Measurements from ENCODE around the gene CYBRD1. TPM values are rescaled to one million over a fixed set of nuclear protein-coding genes. Genes with fewer than 3 reads are reported as not detected.
"Not testable (repeated sequence)": the region's sequence is repeated elsewhere in the genome, so short reads cannot be mapped to it uniquely, and the experiment has no call there.

CYBRD1 gene
- total RNA-seq, 2 experiments from 2014 or later = 0.31 to 0.45 TPM

DNA sequence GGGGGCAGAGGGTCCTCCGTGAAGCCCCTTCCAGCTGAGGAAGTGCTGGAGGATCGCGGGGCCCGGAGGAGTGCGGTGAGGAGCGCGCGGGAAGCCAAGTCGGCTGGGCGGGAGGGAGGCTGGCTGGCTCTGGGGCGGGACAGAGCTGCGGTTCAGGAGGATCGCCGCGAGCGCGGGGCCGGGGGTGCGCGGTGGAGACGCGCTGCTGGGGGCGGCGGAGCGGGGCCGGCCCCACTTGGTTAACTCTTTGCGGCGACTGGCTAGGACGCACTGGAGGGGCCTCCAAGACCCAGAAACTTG, 464 bp downstream of the CYBRD1 start:
- Mint-ChIP-seq H3K36me3 (ENCODE audit: low read depth) (no peaks in the 10 kb centered on the region), H3K9me3 (no peaks in the 10 kb centered on the region), H3K4me3 (peak overlapping the region; percentile 77), H3K4me1 (peaks cover 14% of the 10 kb centered on the region), H3K27ac (peak overlapping the region; percentile 59), H3K27me3 (peaks cover 60% of the 10 kb centered on the region)
- no peak for DNase-seq
- POLR2A ChIA-PET = no interaction called here
- CTCF ChIA-PET = interaction anchor here (0.5 kb wide), 1 partner anchor 503 kb away, joined by 3 read pairs; no protein-coding TSS in a partner anchor

DNA sequence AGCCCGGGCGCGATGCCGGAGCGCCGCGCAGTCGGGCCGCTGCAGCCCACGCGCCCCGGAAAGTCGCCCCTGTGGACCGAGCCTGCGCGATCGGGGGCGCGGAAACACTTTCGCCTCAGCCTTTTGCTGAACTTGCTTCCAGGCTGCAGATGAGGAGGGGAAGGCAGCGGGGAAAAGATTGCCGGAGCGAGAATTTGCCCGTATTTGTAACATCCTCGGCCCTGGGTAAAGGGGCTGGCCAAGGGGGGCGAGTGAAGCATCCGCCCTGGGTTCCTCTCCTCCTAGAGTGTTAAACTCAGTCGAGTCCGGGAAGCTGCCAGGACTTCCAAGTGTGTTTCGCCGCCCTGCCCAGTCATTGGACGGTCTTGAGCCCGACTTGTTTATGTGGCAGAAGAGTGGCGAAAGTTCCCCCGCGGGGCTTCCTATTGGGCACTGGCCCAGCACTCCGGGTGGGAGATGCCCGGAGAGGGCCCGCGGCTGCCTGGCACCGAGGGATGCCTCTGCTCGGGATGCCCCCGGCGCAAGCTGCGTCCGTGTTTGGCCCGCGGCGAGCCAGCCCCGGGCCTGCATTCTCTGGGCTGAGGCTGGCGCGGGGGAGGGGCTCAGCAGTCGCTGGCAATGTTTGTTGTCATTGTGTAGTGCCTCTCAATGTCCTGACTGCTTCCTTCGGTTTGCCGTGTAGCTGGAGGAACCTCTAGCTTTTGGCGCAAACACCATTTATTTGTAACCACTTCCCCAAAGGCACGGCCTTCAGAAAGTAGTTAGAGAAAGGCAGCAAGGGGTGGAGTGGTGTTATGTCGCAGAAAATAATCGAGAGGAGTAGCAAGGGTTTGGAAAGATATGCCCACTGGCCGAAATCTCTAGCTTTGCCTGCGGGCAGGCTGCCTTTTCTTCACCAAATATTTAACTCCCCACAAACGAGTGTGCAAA, 1.1 kb downstream of the CYBRD1 start:
- Mint-ChIP-seq H3K27ac (no peak overlapping the region), H3K4me3 (peak overlapping the region; percentile 77), H3K27me3 (peaks cover 62% of the 10 kb centered on the region), H3K36me3 (ENCODE audit: low read depth) (no peaks in the 10 kb centered on the region), H3K9me3 (no peaks in the 10 kb centered on the region), H3K4me1 (peaks cover 14% of the 10 kb centered on the region)
- peak; percentile 11 for DNase-seq
- ChIA-PET CTCF (interaction anchor here (0.5 to 0.9 kb wide), 2 partner anchors 12 to 503 kb away, joined by 3 read pairs; no protein-coding TSS in a partner anchor), POLR2A (no interaction called here)

GRCh38 chr2:171524018-171524401, 1.7 kb downstream of the CYBRD1 start:
- ChIA-PET POLR2A (no interaction called here), CTCF (interaction anchor here (0.7 to 0.9 kb wide), 2 partner anchors 8 to 11 kb away, joined by 3 to 4 read pairs; no protein-coding TSS in a partner anchor)
- no peak overlapping the region for H3K27ac Mint-ChIP-seq
- no peak overlapping the region for H3K4me3 Mint-ChIP-seq
- peaks cover 14% of the 10 kb centered on the region for H3K4me1 Mint-ChIP-seq
- no peaks in the 10 kb centered on the region for H3K36me3 Mint-ChIP-seq (ENCODE audit: low read depth)
- DNase-seq = no peak
- H3K27me3 Mint-ChIP-seq = peaks cover 63% of the 10 kb centered on the region
- no peaks in the 10 kb centered on the region for H3K9me3 Mint-ChIP-seq

DNA sequence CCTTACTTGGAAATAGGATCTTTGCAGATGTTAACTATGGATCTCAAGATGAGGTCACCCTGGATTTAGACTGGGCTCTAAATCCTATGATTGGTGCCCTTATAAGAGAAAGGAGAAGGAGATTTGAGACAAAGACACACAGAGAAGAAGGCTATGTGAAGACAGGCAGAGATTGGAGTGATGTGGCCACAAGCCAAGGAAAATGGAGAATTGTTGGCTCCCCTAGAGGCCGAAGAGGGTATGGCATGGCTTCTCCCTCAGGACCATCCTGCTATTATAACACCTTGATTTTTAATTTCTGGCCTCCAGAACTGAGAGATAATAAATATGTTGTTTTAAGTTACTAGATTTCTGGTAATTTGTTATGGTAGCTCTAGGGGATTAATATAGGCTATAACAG, 7.6 kb downstream of the CYBRD1 start:
- DNase-seq = peak; percentile 12
- Mint-ChIP-seq H3K27ac (no peak overlapping the region), H3K4me1 (no peaks in the 10 kb centered on the region), H3K4me3 (no peak overlapping the region), H3K36me3 (ENCODE audit: low read depth) (no peaks in the 10 kb centered on the region), H3K27me3 (peaks cover 43% of the 10 kb centered on the region), H3K9me3 (no peaks in the 10 kb centered on the region)
- ChIA-PET CTCF (interaction anchor here (1.3 kb wide), 1 partner anchor 9 kb away, joined by 3 read pairs; no protein-coding TSS in a partner anchor), POLR2A (no interaction called here)

GRCh38 chr2:171530378-171530777, 8.1 kb downstream of the CYBRD1 start:
- H3K4me3 Mint-ChIP-seq = no peak overlapping the region
- ChIA-PET CTCF (interaction anchor here (1.3 kb wide), 1 partner anchor 9 kb away, joined by 3 read pairs; no protein-coding TSS in a partner anchor), POLR2A (no interaction called here)
- H3K27ac Mint-ChIP-seq = no peak overlapping the region
- H3K9me3 Mint-ChIP-seq = no peaks in the 10 kb centered on the region
- H3K27me3 Mint-ChIP-seq = peaks cover 42% of the 10 kb centered on the region
- no peaks in the 10 kb centered on the region for H3K4me1 Mint-ChIP-seq
- no peak for DNase-seq
- H3K36me3 Mint-ChIP-seq (ENCODE audit: low read depth) = no peaks in the 10 kb centered on the region

DNA sequence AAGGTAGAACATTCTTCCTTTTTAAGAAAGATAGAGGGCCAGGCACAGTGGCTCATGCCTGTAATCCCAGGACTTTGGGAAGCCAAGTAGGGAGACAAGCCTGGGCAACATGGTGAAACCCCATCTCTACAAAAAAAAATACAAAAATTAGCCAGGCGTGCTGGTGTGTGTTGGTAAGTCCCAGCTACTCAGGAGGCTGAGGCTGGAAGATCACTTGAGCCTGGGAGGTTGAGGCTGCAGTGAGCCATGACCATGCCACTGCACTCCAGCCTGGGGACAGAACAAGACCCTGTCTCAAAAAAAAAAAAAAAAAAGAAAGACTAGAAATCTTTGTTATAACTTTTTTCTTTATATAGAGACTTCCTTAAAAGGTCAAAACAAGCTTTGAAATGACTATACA, 8.6 kb downstream of the CYBRD1 start:
- H3K27ac Mint-ChIP-seq; H3K4me1 Mint-ChIP-seq; DNase-seq; POLR2A ChIA-PET; H3K9me3 Mint-ChIP-seq; H3K4me3 Mint-ChIP-seq; H3K36me3 Mint-ChIP-seq (ENCODE audit: low read depth): not testable (repeated sequence)
- CTCF ChIA-PET = interaction anchor here (0.6 to 1.9 kb wide), 3 partner anchors 10 to 797 kb away, joined by 3 to 5 read pairs (median 4); no protein-coding TSS in a partner anchor
- peaks cover 45% of the 10 kb centered on the region for H3K27me3 Mint-ChIP-seq

DNA sequence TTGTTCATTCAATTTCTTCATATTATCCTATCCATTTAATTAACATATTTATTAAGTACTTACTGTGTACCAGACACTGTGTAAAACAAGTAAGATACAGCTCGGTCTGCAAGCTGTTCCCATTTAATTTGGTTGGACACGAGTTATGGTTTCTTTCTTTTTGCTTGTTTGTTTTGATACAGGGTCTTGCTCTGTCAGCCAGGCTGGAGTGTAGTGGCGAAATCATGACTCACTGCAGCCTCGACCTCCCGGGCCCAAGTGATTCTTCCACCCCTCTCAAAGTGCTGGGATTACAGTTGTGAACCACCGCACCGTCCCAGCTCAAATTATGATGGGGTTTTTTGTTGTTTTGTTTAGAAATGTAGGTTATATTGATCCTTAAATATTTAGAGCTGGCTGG, 9.0 kb downstream of the CYBRD1 start:
- POLR2A ChIA-PET = no interaction called here
- Mint-ChIP-seq H3K9me3 (no peaks in the 10 kb centered on the region), H3K27me3 (peaks cover 44% of the 10 kb centered on the region)

GRCh38 chr2:171531836-171532450, 9.7 kb downstream of the CYBRD1 start:
- ChIA-PET CTCF (interaction anchor here (1.2 to 1.9 kb wide), 3 partner anchors 11 to 798 kb away, joined by 3 to 5 read pairs (median 4); no protein-coding TSS in a partner anchor), POLR2A (interaction anchor here (0.5 kb wide), 1 partner anchor 400 kb away, joined by 3 read pairs; no protein-coding TSS in a partner anchor)
- H3K27me3 Mint-ChIP-seq = peaks cover 43% of the 10 kb centered on the region
- no peak overlapping the region for H3K27ac Mint-ChIP-seq
- no peaks in the 10 kb centered on the region for H3K36me3 Mint-ChIP-seq (ENCODE audit: low read depth)
- H3K4me3 Mint-ChIP-seq = no peak overlapping the region
- no peaks in the 10 kb centered on the region for H3K4me1 Mint-ChIP-seq
- no peaks in the 10 kb centered on the region for H3K9me3 Mint-ChIP-seq
- DNase-seq = no peak

More for the DNA sequence above, 9.0 kb downstream of the CYBRD1 start:
- Mint-ChIP-seq H3K27ac (no peak overlapping the region), H3K36me3 (ENCODE audit: low read depth) (no peaks in the 10 kb centered on the region), H3K4me3 (no peak overlapping the region), H3K4me1 (no peaks in the 10 kb centered on the region)
- CTCF ChIA-PET = interaction anchor here (0.6 to 1.9 kb wide), 4 partner anchors 11 to 797 kb away, joined by 3 to 5 read pairs (median 4); no protein-coding TSS in a partner anchor
- DNase-seq = no peak

DNA sequence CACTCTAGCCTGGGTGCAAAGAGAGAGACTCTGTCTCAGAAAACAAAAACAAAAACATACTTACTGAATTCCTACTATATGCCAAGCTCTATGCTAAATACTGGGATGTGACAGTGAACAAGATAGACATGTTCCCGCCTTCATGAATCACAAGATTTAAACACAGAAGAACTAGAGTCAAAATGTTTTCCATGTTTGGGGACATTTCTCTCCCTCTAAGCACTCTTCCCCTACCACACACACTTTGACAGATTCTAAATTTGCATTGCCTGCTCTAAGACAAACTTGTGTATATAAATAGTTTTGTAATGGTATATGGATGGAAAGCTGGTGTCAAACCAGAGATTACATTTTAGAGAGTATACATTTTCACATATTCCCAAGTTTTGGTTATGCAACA, 11.1 kb downstream of the CYBRD1 start:
- peaks cover 36% of the 10 kb centered on the region for H3K27me3 Mint-ChIP-seq
- ChIA-PET CTCF (interaction anchor here (1.5 kb wide), 1 partner anchor 62 kb away, joined by 4 read pairs; no protein-coding TSS in a partner anchor), POLR2A (no interaction called here)
- no peak for DNase-seq
- no peak overlapping the region for H3K4me3 Mint-ChIP-seq
- H3K36me3 Mint-ChIP-seq (ENCODE audit: low read depth) = no peaks in the 10 kb centered on the region
- no peaks in the 10 kb centered on the region for H3K9me3 Mint-ChIP-seq
- no peaks in the 10 kb centered on the region for H3K4me1 Mint-ChIP-seq
- H3K27ac Mint-ChIP-seq = no peak overlapping the region

DNA sequence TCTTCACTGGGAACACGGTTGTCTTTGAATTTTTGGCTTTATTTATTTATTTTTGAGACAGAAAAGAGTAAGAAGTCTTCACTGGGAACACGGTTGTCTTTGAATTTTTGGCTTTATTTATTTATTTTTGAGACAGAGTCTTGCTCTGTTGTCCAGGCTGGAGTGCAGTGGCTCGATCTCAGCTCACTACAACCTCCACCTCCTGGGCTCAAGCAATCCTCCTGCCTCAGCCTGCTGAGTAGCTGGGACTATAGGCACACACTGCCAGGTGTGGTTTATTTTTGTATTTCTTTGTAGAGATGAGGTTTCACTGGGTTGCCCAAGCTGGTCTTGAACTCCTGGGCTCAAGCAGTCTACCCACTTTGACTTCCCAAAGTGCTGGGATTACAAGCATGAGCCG, 13.3 kb downstream of the CYBRD1 start:
- H3K4me3 Mint-ChIP-seq; H3K36me3 Mint-ChIP-seq (ENCODE audit: low read depth); H3K4me1 Mint-ChIP-seq; H3K27ac Mint-ChIP-seq; DNase-seq; H3K9me3 Mint-ChIP-seq; POLR2A ChIA-PET: not testable (repeated sequence)
- CTCF ChIA-PET = interaction anchor here (1.3 kb wide), 1 partner anchor 11 kb away, joined by 3 read pairs; no protein-coding TSS in a partner anchor
- H3K27me3 Mint-ChIP-seq = peaks cover 27% of the 10 kb centered on the region

GRCh38 chr2:171540437-171540836, 18.2 kb downstream of the CYBRD1 start:
- ChIA-PET CTCF (no interaction called here), POLR2A (no interaction called here)
- Mint-ChIP-seq H3K4me3 (no peak overlapping the region), H3K27me3 (peaks cover 16% of the 10 kb centered on the region), H3K9me3 (no peaks in the 10 kb centered on the region), H3K27ac (no peak overlapping the region), H3K4me1 (no peaks in the 10 kb centered on the region), H3K36me3 (ENCODE audit: low read depth) (no peaks in the 10 kb centered on the region)
- no peak for DNase-seq

GRCh38 chr2:171541202-171541887, 19.1 kb downstream of the CYBRD1 start:
- H3K36me3 Mint-ChIP-seq (ENCODE audit: low read depth) = no peaks in the 10 kb centered on the region
- H3K27me3 Mint-ChIP-seq = peaks cover 11% of the 10 kb centered on the region
- no peak overlapping the region for H3K4me3 Mint-ChIP-seq
- DNase-seq = peak; percentile 15
- CTCF ChIA-PET = no interaction called here
- POLR2A ChIA-PET = no interaction called here
- H3K4me1 Mint-ChIP-seq = no peaks in the 10 kb centered on the region
- no peak overlapping the region for H3K27ac Mint-ChIP-seq
- no peaks in the 10 kb centered on the region for H3K9me3 Mint-ChIP-seq

- peaks cover 4% of the 10 kb centered on the region for H3K4me1 Mint-ChIP-seq
- H3K36me3 Mint-ChIP-seq (ENCODE audit: low read depth) = no peaks in the 10 kb centered on the region
- no peak overlapping the region for H3K27ac Mint-ChIP-seq
- H3K9me3 Mint-ChIP-seq = no peaks in the 10 kb centered on the region
- peaks cover 17% of the 10 kb centered on the region for H3K27me3 Mint-ChIP-seq
- CTCF ChIA-PET = no interaction called here
- no peak overlapping the region for H3K4me3 Mint-ChIP-seq
- DNase-seq = no peak
- POLR2A ChIA-PET = no interaction called here
Measured at GRCh38 chr2:171545086-171545485, 22.8 kb downstream of the CYBRD1 start.
